Stimulated activated CD4-positive, alpha-beta T cell treated with anti-CD3 and anti-CD28 coated beads, TNF-alpha, amount 100 ng/mL, for 48 hours (primary cell): Measurements from ENCODE around the gene VEZF1.
"Not testable (repeated sequence)": the region's sequence is repeated elsewhere in the genome, so short reads cannot be mapped to it uniquely, and the experiment has no call there.

Source experiments
- DNase-seq, 3 donors: peaks; one replicate each; pipeline ENCODE4 v3.0.0-alpha.2; 2020; ENCODE audit warnings: low read depth in 3 of 3

The VEZF1 gene

DNA sequence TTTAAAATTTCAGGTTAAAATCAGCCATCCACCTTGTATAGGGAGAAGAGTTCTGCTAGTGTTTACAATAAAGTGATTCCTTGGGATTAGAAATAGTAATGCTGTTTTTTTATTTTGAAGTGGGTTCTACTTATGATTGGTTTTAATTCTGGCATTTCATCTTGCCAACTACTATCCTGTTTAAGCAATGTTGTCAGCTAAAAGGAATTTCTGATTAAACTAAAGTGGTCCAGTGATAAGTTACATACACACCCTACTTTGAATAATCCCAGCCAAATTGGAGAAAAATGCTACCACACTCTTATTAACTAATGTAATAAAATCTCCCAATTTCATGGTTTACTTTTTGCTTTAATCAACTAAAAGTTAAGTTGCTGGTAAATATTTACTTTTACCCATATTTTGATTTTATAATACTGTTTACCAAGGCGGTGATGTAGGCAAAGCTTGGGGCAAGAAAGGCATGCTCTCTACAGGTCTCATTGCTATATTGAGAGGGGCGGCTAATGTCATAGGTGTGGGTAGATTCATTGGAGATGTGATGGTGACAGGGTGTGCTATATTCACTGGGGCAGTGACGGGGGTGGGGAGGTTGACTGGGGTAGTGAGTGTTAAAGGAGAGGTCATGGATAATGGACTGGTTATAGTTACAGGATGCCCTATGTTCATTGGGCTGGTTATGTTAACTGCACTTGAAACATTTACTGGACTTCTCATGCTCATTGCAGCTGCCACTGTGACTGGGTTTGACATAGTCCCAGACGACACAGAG lies 13.8 kb downstream of the VEZF1 start:
- not testable (repeated sequence) for DNase-seq

DNA sequence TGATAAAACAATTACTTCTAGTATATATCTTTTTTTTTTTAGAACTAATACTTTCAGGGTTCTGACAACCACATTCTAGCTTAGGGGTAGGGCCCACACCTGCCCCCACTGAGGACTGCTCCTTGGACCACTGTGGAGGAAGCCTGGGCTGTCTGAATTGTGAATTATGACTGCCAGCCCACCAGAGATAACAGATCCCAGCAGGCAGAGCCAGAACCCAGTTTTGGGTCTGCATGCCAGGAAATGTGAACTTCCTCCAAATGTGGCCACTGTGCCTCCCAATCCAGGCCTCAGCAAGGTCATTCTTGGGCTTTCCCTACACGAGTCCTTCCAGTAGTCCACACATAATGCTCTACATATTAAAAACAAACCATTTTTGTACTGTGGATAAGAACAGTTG lies 15.9 kb downstream of the VEZF1 start:
- no peak for DNase-seq

DNA sequence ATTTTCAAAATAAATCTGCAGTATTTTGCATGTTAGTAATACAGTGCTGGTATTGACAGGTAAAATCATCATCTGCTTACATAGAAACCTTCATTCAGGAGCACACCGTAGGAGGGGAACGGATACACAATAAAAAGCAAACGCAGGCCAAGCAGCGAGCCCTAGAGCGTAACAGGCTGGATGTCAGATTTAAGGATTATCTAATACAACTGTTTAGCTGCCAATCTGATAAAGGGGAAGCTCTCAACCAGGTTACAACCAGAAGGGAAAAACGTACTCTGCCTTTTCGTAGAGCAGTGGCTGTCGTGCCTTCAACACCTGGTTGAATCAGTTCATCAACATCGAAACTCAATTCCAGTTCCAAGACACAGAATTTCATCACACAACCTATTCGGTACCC lies 16.5 kb downstream of the VEZF1 start:
- no peak for DNase-seq

DNA sequence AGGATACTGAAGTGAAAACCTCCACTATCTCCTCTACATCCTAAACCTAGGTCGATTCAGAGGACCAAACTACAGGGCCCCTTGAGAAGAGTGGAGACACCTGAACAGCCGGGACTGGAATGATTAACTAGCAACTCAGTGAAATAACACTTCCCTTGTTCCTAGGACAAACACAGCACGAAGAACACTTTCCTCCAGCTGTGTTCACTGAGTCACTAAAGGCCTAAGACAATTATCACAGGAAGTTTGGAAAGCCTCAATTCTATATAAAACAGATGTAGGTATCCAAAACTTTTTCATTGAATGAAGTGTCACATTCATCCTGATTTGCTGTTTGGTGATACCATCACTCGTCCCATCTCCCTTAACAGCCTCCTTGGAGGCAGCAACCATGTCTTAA lies 17.3 kb downstream of the VEZF1 start:
- no peak for DNase-seq

DNA sequence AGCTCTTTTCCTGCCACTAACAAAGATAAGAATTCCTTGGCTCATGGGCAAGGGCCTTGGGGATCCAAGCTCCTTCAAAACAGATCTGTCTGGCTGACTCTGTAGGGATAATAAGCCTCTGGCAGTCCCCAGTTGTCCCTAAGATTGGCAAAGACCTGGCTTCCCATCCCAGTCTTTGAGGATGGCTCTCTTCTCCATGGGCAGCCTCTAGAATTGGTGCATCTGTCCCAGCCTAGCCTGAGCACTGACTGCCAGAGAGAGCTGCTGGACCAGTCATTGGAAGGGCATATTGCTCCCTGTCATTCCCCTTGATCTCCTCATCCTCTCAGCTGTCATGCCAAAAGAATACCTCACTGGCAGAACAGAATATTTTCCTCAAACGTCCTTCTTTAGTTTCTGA lies 19.6 kb downstream of the VEZF1 start:
- DNase-seq, result no peak

DNA sequence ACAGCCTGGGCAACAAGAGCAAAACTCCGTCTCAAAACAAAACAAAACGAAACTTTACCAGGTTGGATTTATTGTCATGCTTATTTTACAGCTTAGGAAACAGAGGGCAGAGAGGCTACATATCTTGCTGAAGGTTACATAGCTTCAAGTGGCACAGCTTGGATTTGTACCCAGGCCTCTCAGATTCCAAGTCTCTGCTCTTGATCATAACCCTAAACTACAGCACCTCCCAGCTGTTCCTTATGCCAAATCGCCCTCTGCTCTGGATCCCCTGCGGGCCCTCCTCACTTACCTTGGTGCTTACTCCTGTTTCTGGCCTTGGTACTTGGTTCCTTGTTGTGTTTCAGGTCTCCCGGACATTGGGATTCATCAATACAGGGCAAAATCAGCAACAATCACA lies 21.2 kb downstream of the VEZF1 start:
- no peak for DNase-seq

DNA sequence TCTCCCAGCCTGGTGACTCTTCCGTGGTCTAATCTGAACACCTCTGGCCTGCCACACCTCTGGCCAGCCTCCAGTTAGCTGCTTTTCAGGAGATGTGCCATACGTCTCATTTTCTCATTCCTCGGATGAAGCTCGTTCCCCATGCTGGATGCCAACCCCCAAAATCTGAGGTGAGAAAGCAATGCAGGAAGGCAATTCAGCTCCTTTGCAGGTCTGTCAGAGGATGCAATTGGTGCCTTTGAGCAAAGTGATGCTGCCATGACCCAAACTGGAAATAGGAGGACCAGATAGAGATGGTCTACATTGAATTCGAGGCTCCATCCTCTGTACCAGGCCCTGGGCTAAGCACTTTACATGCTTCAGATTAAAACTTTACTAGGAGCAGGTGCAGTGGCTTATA lies 21.8 kb downstream of the VEZF1 start:
- DNase-seq, result no peak

DNA sequence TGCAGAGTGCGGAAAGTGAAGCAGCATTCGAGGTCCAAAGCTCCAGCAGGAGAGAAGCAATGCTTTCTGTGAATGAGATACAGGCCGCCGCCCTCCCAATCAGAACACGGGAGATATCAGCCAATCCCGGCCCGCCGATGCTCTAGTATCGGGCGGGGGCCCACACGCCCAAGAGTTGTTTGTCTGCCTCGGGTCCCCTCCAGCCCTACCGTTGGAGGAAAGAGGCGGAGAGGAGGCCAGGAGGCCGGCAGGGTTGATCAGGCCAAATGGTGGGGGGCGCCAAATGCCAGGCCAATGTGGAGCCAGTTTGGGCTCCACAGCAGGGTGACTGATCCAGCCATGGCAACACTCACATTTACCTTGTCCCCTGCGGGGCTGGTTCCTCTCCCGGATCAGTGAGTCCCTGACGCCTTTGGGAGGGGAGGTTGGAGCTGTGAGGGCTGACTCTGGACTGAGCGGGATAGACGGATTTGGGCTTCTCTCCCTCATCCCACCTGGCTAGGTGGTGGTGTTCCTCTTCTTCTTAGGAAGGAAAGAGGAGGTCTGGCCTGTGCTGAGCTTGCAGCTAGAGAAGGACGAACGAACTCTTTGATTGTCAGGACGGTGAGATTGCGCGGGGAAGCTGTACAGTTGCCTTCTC lies 22.4 kb downstream of the VEZF1 start:
- no peak for DNase-seq

DNA sequence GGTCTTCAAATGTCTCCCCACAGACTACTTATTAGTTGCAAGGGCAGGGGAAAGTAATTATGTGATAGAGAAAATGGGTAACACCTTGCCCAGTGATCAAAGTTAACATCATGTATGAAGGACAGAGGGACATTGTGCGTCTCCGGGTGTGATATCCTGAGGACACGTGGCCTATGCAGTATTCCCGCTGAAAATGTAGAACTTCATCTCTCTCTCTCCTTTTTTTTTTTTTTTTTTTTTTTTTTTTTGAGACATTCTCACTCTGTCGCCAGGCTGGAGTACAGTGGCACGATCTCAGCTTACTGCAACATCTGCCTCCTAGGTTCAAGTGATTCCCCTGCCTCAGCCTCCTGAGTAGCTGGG lies 24.9 kb downstream of the VEZF1 start:
- DNase-seq, result no peak

DNA sequence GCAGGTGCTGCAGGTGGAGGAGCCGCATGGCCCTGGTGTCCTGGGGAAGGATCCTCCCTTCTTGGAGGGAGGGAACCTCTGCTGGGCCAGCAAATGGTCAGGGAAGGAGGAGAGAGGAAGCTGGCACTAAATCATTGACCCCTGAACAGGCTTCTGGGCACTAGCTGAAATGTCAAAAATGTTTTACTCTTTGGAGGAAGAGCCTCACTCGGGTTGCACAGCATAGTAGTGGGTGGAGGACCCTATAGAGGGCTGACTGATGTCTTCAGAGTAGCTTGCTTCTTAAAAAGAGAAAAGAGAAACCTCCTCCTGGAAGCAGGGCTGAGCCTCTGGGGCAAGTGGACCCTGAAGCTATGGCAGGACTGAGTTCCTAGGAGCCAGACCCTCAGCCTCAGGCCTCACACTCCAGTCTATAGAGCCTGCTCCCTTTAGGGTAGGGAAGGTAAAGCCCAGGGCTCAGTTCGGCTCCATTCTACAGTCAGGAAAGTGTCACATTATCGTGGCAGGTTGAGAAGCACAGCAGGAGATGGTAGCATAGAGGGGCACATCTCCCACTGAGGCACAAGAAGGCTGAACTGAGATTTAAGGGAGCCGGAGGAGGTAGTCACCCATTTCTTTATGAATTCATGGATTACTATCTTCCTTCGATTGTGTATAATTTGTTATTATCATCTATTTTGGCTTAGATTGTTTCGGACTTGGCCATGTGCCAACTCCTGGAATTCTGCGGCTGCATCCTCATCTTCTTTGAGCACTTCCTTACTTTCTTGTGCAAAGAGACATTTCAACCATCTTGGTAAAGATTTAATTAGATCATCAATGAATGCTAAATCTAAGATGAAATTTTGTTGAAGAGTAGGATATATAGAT lies 25.5 kb downstream of the VEZF1 start:
- no peak for DNase-seq

DNA sequence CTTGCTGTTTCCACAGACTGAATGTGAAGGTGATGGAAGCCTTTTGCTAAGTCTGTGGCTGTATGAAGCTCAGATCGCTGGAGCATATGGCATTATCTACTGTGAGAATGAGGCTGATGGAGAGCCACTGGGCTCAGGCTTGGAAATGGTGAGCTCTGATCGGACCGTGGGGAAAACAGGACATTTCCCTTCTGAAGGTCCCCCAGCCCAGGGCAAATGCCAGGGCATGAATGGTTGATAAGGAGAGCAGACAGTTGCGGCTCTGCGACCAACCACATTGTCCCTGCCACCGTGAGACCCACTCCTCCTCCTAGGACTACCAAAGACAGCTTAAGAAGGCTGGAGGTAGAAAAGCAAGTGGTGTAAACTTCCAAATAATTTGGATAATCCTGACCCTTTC lies 28.1 kb downstream of the VEZF1 start:
- no peak for DNase-seq

DNA sequence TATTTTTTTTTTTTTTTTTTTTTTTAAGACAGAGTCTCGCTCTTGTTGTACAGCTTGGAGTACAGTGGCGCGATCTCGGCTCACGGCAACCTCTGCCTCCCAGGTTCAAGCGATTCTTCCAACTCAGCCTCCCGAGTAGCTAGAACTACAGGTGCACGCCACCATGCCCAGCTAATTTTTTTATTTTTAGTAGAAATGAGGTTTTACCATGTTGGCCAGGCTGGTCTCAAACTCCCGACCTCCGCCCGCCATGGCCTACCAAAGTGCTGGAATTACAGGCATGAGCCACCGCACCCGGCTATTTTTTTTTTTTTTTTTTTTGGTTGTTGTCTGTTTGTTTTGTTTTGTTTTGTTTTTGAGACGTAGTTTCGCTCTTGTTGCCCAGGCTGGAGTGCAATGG lies 29.7 kb downstream of the VEZF1 start:
- not testable (repeated sequence) for DNase-seq

DNA sequence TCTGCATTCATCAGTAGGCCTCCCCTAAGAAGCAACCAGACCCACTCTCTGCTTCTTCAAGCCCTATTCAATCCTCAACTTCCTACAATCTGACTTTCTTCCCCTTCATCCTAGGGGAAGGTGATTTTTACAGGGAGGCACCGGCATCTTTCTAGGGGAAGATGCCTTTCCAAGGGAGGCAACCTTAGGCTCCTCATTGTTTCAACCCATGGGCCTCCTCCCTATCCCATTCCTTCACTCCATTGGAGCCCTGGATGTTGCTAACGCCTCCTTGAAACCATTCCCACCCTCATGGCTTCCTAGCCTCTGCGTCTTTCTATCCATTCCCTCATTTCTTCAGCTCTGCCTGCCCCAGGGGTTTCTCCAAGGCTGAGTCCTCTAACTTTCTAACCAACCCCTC lies 30.2 kb downstream of the VEZF1 start:
- DNase-seq, result no peak

DNA sequence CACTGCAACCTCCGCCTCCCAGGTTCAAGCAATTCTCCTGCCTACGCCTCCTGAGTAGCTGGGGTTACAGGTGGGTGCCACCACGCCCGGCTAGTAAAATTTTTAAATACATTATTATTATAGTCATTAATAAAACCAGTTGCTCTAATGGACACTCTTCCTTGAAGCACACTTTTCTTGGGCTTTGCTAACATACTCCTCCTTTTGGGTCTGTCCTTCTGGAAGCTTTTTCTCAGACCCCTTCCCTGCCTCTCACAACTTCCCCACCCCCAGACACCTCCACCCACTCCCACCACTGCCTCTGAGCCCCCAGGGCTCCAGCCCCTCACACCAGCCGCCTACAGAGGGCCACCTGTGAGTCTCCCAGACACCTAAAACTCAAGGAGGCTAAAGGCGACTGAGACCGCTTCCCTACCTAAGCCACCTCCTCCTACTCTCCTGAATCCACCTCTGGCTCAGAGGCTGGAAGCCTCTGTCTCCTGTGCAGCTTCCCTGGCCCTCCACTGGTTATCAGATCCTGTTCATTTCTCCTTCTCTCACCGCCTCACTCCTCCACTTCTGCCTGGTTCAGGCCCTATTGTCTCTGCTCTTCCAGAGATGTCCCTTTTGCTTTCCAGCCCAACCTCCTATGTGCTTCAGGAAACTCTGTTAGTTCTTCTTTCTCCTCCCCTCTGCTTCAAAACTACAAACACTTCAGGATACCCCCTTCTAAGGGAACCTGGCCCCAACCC lies 30.8 kb downstream of the VEZF1 start:
- DNase-seq, result no peak

DNA sequence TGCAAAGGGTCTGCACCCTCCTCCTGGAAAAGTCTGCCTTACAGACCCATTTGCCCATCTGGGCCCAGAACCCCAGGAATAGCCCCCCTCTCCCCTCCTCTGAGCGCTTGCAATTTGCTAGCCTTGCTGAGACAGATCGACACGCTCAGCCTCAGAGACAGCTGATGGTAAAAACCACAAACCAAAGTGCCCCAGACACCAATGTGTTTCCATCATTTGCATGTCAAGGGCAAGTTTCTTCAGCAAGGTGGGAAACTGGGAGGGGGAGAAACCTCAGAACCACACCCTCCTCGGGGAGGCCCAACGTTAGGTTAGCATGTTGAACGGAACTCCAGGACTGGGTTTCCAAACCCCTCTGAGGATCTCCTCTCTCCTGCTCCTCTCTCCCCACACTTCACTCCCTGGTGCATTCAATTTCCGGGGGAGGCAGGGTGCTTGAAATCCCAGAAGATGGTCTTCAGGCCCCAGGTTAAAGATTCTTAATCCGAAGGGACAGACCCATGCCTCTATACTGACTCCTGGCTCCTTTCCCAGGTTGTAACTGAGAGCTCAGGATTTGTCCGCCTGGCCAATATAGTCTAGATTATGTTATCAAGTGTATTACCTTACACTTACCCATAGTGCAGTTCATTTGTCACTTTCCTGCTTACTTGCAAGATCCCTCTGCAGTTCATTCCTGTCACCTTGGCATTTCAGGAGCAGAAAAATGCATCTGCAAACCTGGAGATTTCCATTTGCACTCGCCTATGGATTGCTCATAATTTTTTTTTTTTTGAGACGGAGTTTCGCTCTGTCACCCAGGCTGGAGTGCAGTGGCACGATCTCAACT lies 31.5 kb downstream of the VEZF1 start:
- no peak for DNase-seq

DNA sequence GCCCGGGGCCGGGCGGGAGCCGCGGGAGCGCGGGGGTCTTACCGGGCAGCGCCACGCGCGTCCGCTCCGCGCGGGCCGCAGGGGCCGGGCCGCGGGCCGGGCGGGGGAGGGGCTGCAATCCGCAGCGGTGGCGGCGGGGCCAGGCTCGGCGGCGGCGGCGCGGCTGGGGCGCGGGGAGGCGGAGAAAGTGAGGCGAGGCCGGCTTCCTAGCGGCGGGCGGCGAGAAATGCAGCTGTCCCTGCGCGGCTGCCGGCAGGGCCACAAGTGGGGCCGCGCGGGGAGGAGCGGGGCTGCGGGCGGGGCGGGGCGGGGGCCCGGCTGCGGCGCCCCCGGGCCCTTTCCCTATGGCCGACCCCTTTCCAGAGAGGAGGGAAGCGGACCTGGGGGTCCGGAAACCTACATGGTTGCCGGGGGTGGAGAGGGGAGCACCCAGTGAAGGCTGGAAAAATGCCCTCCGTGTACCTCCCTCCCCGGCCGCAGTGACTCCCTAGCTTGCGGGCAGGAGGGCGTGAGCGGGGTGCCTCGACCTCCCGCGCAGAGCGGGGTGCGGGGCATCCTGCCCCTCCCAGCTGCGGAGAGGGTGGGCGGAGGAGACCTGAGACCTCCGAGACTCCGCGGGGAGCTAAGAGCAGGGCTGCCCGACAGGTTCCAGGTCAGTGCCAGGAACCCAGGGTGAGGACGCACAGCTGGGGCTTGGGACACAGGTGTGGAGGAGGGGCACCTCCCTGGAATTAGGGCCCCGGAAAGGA lies 32.7 kb downstream of the VEZF1 start, which contains the start of gene CUEDC1:
CUEDC1 (minus strand) TSS at position 230 of the 749 bp plus-strand sequence. CDS start 69,848 bp downstream, outside the sequence.
- peak; percentile 39 to 60 (median 46) for DNase-seq

DNA sequence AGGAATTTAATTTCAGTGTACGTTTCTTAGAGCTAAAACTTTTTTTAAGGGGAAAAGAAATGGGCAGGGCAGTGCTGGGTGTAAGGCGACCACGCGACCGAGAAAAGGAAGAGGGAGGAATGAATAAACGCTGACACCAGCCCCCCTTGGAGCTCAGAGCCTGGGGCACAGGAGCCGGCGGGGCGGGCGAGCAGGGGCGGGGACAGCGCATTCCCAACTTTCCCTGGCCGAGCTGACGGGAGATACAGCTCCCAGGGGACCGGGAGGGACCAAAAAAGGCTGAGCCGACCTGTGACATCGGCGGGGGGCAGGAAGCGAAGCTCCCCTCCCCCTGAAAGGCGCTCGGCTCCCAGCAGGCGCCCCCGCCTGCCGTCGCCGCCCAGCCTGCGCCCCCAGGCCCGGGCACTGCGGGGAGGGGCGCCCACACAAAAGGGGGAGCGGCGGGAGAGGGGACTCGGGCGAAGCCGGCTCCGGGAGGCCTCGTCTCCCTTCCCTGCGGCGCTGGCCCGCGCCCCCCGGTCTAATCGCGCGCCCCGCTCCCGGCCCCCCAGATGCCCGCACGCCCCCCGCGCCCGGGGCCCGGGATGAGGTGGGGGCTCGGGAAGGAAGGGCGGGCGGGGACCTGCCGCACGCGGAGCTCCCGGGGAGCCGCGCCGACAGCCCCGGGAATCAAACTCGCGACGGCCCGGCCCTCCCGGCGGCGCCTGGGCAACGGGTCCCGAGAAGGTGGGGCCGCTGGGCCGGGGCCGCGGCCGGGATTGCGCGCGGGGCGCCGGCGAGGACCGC lies 33.5 kb downstream of the VEZF1 start:
- DNase-seq, result no peak

DNA sequence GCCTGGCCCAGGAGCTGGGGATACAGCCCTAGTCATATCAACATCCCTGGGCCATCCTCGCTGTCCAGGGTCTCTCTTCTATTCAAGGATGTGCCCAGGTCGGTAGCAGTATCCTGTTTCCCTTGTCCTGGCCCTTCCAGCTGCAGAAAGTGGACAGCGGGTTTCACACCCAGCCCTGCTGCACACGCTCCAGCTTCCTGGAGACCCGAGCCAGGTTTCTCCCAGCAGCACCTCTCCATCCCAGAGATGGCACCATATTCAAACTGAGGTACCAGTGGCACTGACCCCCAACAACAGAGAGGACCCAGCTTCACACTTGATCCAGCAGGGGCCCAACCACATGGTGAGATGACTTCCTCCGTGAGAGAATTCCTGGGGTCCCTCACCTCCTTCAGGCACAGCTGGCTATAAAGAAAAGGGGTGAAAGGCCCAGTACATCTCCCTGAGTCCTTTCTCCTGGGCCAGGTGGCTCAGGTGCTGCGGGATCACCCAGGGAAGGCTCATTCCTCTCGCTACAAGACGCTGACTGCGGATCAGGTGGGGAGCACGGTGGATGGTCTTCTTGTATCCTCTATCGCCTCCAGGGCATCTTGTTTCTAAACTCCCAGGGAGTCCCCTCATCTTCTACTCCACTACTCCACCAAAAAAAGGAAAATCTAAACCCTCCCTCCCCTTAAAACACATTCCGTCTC lies 34.2 kb downstream of the VEZF1 start:
- no peak for DNase-seq

DNA sequence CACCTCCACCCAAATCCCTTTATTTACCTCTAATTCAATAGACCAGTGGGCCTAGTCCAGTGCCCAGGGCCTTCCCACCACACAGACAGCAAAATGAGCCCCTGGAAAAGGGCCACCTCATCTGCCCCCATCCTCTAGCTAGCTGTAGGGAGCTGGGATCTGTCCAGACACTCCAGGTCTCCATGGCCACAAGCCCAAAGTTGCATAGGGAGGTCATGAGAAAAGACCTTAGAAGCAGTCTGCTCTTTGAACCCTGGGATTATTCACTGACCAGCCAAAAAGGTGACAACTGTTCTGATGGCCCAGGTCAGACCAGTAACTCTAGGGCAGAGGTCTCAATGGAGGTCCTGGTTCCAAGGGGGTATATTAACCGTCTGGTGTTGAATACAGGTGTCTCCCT lies 34.8 kb downstream of the VEZF1 start:
- no peak for DNase-seq
